GM08714 (cell line): ENCODE measurements around the gene LRRC31.

ENCODE experiments used
- H3K4me3 ChIP-seq: fragments of 200-500 bp; sonication (Bioruptor generic); 2 replicates; pipeline ENCODE4 v1.5.1; 2014; ENCODE audit warnings: mild to moderate bottlenecking, low read length, inconsistent platforms
- ZNF274 ChIP-seq: IDR thresholded peaks from 2 replicates; pipeline ENCODE4 v1.6.1; 2012; ENCODE audit warnings: mild to moderate bottlenecking, low read depth, low read length

The LRRC31 gene

DNA sequence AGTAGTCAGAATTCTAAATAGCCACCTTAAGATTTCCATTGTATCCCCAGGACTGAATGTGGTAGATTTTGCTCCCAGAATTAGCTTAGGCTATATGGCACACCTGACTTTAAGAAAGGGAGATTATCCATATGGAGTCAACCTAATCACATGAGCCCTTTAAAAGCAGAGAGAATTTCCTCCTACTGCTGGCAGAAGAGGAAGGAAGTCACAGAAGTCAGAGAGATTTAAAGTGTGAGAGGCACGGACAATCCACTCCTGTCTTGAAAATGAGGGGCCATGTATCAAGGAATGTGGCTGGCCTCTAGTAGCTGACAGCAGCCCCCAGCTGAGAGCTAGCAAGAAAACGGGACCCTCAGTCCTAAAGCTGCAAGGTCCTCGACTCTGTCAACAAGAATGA, 26.8 kb downstream of the LRRC31 start:
- TF ChIP-seq ZNF274 = no peak
- H3K4me3 ChIP-seq = no peak overlapping the region

DNA sequence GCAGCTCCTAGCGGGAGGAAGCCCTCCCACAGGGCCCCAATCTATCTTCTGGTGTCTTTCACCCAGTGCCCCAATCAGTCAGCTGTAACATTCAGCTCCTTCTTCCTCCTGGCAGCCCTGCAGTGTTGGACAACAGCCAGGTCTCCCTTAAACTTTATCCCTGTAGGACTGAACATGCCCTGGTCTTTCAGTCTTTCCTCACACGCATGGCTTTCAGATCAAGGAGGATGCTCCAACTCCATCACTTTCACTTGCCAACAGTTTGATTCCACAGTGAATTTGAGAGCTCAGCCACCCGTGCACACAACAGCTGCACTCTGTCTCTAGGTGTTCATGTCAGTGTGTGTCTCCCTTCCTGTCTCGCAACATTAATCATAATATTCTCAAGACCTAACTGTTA, 28.6 kb downstream of the LRRC31 start:
- no peak for TF ChIP-seq ZNF274
- no peak overlapping the region; the same call in 1 of the 2 replicates for H3K4me3 ChIP-seq

DNA sequence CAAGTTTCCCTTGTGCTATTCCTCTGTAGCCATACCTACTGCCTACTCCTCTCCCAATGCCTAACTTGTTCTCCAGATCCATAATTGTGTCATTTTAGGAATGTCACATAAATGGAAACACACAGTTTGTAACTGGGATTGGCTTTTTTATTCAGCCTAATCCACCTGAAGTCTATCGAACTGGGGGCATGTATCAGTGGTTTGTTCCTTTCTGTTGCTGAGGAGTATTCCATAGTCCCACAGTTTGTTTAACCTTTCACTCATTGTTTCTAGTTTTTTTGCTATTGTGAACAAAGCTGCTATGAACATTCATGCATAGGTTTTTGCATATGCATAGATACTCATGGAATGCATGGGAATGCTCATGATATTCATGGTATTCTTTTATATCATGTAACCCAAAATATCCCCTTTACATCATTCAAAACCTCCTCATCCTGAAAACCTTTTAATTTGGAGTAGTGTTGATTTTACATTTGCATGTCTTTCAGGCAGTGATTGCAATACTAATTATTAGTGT, 31.2 kb downstream of the LRRC31 start:
- no peak for TF ChIP-seq ZNF274
- no peak overlapping the region for H3K4me3 ChIP-seq

DNA sequence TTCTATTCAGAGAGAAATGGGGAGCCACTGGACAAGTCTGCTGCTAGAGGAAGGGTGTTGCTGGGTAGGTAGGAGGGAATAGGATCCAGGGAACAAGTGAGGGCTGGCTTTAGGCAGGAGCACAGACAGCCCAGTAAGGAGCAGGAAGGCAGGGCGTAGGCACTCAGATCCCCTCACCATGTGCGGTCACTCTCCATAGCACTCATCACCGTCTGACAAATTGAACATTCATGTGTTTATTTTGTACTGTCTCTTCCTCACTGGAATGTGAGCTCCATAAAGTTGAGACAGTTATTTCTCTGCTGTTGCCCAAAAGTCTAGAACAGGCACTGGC, 32.8 kb downstream of the LRRC31 start:
- TF ChIP-seq ZNF274 = no peak
- H3K4me3 ChIP-seq = no peak overlapping the region

DNA sequence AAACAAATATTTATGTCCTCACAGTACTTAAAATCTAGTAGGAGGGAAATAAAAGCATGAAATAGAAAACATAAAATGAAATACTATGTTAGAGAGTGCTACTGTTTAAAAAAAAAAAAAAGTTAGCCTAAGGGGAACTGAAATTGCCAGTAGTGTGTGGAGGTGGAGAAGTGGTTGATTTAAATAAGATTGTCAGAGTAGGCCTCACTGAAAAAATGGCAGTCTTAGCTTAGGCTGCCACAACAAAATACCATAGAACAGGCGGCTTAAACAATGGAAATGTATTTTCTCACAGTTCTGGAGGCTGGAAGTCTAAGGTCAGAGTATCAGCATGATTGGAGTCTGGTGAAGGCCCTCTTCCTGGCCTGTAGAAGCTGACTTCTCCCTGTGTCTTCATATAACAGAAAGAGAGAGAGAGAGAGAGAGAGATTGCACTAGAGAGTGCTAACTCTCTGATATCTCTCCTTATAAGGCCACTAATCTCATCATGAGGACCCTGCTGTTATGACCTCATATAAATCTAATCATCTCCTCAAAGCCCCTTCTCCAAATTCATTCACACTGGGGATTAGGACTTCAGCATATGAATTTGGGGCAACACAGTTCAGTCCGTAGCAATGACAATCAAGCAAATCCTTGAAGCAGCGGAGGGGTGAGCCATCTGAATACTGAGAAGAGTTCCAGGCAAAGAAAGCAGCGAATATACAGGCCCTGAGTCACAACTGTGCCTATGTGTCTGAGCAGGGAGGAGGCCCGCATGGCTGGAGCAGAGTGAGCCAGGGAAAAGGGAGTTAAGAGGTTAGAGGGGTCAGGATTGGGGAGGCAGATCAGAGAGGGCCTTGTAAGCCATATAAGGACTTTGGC, 33.4 kb downstream of the LRRC31 start:
- H3K4me3 ChIP-seq = no peak overlapping the region
- no peak for TF ChIP-seq ZNF274

DNA sequence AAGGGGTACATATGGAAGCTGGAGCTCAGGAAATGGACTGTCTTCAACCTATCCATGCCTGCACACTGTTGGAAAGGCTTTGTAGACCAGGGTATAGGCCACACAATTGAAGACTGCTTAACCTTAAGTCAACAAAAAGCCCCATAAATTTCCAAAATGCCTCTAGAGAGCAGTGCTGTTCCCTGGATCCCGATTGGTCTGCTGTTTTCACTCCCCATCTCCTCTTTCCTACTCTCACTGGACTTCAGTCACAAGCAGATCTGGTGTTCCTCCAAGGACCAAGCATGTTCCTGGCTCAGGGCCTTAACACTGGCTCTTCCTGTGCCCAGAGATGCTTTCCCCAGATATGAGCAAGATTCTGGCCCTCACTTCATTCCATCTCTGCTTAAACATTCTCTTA, 34.2 kb downstream of the LRRC31 start:
- H3K4me3 ChIP-seq = no peak overlapping the region
- TF ChIP-seq ZNF274 = no peak

DNA sequence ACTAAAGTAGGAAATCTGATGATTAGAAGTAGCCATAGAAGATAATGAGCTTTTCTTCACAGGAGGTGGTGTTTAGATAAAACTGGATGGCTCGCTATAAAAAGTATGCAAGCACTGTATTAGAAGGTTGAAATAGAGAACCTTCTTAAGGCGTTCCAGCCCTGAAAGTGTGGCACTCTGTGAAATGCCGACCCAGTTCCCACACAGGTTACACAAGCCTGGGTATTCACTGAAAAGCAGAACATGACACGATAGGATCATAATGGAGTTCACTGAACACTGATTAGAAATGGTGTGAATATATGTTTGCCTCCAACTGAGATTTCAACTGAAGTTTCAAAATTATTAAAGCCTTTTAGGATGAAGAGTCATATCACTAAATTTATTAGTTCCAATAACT, 42.0 kb downstream of the LRRC31 start:
- no peak for TF ChIP-seq ZNF274

DNA sequence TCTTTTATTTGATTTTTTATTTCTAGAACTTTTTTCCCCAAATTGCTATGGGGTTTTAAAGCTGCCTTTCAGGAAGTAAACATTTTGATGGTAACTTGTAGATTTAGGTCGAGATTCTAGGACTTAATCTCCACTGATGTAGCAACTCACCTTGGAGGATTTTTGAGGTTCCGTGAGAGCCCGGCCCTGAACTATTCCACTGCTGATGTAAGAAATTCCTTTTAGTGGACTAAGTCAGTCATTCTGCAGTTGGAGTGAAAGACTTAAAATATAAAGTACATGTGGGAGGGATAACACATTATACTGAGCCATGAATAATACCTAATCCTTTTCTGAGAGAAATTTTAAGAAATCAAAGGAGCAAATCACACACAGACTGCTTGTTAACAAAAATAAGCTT, 44.4 kb downstream of the LRRC31 start:
- no peak overlapping the region for H3K4me3 ChIP-seq
- no peak for TF ChIP-seq ZNF274

More for the DNA sequence above, 42.0 kb downstream of the LRRC31 start:
- no peak overlapping the region for H3K4me3 ChIP-seq

DNA sequence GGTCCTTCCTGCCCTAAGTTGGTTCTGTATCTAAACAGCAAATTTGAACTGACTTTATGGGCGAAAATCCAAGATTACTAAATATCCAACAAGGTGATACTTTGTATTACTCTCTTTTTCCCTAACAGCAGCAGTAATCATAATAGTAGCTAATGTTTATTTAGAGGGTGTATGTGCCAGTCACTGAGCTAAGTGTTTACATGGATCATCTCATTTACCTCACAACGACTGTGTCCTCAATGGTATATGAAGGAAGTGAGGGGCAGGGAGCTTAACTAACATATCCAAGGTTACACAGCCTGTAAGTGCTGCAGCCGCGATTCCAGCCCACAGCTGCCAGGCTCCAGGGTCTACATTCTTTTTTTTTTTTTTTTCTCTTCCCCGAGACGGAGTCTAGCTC, 46.8 kb downstream of the LRRC31 start:
- no peak for TF ChIP-seq ZNF274
- H3K4me3 ChIP-seq = no peak overlapping the region

DNA sequence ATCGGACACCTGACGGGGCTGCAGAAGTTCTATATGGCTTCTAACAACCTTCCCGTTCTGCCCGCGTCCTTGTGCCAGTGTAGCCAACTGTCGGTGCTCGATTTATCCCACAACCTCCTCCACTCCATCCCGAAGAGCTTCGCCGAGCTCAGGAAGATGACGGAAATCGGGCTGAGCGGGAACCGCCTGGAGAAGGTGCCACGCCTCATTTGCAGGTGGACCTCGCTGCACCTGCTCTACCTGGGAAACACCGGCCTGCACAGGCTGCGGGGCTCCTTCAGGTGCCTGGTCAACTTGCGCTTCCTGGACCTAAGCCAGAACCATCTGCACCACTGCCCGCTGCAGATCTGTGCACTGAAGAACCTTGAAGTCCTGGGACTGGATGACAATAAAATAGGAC, 47.2 kb downstream of the LRRC31 start:
- no peak overlapping the region for H3K4me3 ChIP-seq
- no peak for TF ChIP-seq ZNF274

DNA sequence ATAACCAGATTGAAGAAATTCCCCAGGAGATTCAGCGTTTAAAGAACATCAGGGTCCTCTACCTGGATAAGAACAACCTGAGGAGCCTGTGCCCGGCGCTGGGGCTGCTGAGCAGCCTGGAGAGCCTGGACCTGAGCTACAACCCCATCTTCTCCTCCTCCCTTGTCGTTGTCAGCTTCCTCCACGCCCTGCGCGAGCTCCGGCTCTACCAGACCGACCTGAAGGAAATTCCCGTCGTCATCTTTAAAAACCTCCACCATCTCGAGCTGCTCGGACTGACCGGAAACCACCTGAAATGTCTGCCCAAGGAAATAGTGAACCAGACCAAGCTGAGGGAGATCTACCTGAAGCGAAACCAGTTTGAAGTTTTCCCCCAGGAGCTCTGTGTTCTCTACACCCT, 47.6 kb downstream of the LRRC31 start:
- TF ChIP-seq ZNF274 = no peak
- no peak overlapping the region for H3K4me3 ChIP-seq

DNA sequence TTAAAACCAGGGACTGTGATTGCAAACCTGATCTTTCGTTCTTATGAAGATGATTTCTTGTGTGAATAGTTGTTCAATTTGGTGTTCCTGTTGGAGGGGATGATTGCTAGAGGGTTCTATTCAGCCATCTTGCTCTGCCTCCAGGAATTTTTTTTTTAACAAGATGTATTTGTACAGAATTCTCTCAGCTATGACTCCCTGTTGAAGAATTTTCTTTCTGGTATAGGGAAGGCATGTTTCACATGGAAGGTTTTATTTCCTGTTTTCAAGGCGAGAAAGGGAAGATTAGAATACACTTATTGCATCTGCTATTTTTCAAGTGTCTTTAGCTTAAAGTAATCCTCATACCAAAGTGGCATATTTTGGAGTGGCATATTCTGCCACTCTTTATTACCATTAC, 51.4 kb downstream of the LRRC31 start:
- TF ChIP-seq ZNF274 = no peak
- H3K4me3 ChIP-seq = no peak overlapping the region

DNA sequence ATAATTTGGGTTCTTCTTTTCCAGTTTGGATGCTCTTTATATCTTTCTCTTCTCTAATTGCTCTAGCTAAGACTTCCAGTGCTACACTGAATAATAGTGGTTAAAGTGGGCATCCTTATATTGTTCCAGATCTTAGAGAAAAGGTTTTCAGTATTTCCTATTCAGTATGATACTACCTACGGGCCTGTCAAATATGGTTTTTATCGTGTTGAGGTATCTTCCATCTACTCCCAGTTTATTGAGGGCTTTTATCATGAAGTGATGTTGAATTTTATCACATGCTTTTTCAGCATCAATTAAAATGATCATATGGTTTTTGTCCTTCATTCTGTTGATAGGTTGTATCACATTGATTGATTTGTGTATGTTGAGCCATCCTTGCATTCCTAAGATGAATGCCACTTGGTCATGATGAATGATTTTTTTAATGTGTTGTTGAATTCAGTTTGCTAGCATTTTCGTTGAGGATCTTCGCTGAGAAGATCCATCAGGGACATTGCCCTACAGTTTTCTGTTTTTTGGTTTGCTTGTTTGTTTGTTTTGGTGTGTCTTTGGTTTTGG, 54.1 kb downstream of the LRRC31 start:
- TF ChIP-seq ZNF274 = no peak
- H3K4me3 ChIP-seq = no peak overlapping the region

DNA sequence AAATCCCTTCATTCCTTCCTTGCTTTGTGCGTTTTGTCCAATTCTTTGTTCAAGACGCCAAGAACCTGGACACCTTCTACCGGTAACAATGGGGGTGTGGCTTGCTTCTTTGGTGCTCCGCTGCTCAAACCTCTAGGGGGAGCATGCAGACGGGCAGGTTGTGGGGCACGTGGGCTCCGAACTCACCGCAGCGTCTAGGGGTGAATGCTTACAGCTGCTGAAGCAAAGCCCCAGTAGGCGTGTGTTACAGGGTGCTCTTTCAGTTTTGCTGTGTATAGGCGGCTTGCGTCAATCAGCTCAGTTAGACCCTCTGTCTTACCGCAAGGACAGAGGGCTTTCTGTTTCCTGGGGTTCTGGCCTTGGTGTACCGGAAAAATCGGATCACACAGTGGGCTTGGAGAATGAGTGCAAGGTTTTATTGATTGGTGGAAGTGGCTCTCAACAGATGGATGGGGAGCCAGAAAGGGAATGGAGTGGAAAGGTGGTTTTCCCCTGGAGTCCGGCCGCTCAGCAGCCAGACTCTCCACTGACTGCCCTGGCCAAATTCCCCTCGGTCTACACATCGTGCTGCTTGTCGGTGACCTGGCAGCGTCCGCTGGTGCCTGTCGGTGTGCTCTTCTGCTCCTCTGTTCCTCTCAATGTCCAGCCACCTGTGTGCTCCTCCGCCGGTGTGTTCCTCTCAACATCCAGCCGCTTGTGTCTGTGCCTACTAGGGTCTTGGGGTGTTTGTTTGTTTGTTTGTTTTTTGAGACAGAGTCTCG, 55.8 kb downstream of the LRRC31 start:
- peak overlapping the region; percentile 52; the same call in 1 of the 2 replicates for H3K4me3 ChIP-seq
- TF ChIP-seq ZNF274 = no peak

DNA sequence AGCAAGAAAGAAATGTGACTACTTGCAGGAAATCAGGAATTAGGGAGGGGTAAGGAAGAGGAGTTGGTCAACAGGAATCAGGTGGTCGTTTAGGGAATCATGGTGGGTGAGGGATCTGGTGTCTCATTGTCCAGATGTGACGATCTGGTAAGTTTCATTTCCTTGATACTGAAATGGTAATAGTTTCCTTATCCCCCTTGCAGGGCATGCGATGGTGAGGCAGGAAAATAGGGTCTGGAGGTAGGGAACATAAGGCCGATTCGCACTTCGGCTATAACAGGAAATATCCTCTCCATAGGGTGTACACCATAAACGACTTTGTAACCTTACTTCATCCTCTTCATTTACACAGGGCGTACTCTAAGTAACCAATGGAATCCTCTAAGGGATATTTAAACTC, 56.5 kb downstream of the LRRC31 start:
- H3K4me3 ChIP-seq = peak overlapping the region; percentile 52; the same call in 1 of the 2 replicates
- TF ChIP-seq ZNF274 = no peak
